Ishikawa (cell line): ENCODE results near the gene FBXL5.

Source experiments
- CEBPB ChIP-seq: IDR thresholded peaks from 2 replicates; pipeline ENCODE4 v1.6.1; 2012
- CREB1 ChIP-seq: IDR thresholded peaks from 2 replicates; pipeline ENCODE4 v1.6.1; 2012; ENCODE audit warnings: low read depth
- EGR1 ChIP-seq: IDR thresholded peaks from 2 replicates; pipeline ENCODE4 v1.6.1; 2012
- EP300 ChIP-seq: IDR thresholded peaks from 2 replicates; pipeline ENCODE4 v1.6.1; 2012; ENCODE audit warnings: borderline replicate concordance
- FOXM1 ChIP-seq: IDR thresholded peaks from 2 replicates; pipeline ENCODE4 v1.6.1; 2012; ENCODE audit warnings: low read depth, borderline replicate concordance
- NFIC ChIP-seq: IDR thresholded peaks from 2 replicates; pipeline ENCODE4 v1.6.1; 2012
- RAD21 ChIP-seq: IDR thresholded peaks from 2 replicates; pipeline ENCODE4 v1.6.1; 2012; ENCODE audit warnings: low read depth
- TAF1 ChIP-seq: IDR thresholded peaks from 2 replicates; pipeline ENCODE4 v1.6.1; 2012; ENCODE audit warnings: low read depth, mild to moderate bottlenecking
- TCF12 ChIP-seq: IDR thresholded peaks from 2 replicates; pipeline ENCODE4 v1.6.1; 2012; ENCODE audit warnings: low read depth
- TEAD4 ChIP-seq: IDR thresholded peaks from 2 replicates; pipeline ENCODE4 v1.6.1; 2012
- YY1 ChIP-seq: IDR thresholded peaks from 2 replicates; pipeline ENCODE4 v1.6.1; 2012; ENCODE audit warnings: low read depth
- ZBTB7A ChIP-seq: IDR thresholded peaks from 2 replicates; pipeline ENCODE4 v1.6.1; 2012; ENCODE audit warnings: low read depth
- TF ChIP-seq, protein P1 (sequence below): IDR thresholded peaks from 2 replicates; pipeline ENCODE4 v1.6.1; 2012
- TF ChIP-seq, protein P2 (sequence below): IDR thresholded peaks from 2 replicates; pipeline ENCODE4 v1.6.1; 2012; ENCODE audit warnings: low read depth, mild to moderate bottlenecking
- TF ChIP-seq, protein P3 (sequence below): IDR thresholded peaks from 2 replicates; pipeline ENCODE4 v1.6.1; 2012

The FBXL5 gene

DNA sequence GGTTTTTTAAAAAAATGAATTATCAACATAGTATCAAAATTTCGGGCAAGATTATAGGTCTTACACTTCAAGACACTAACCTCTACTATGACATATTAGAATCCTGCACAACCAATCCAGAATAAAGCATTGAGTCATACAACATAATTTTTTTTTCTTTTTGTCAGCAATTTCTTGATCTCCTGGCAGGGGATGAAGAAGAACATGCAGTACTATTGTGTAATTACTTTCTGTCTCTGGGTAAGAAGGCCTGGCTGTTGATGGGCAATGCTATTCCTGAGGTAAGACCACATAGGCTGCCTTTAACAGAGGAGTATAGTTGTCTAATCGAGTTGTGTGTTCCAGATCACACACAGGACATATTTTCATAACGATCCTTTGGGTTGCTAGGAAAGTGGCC lies 67.5 kb downstream of the FBXL5 start:
- TF ChIP-seq TCF12 (no peak), TEAD4 (no peak), FOXM1 (no peak), EGR1 (no peak)

DNA sequence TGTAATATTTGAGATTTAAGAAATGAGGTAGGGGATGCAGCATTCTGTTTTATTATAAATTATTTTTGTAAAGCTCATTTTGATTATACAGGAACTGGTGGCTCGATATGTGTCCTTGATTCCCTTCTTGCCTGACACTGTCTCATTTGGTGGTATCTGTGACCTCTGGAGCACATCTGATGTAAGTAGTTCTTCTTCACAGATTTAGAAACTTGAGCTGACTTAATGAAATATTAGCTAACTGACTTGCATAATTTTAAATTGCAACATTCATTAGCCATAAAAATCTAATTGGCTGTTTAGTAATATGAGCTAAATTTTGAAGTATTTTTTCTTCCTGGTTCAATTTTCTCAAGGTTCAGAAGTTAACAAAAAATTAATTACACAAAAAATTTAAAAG lies 69.1 kb downstream of the FBXL5 start:
- TF ChIP-seq RAD21: no peak
- TF ChIP-seq, protein P1, sequence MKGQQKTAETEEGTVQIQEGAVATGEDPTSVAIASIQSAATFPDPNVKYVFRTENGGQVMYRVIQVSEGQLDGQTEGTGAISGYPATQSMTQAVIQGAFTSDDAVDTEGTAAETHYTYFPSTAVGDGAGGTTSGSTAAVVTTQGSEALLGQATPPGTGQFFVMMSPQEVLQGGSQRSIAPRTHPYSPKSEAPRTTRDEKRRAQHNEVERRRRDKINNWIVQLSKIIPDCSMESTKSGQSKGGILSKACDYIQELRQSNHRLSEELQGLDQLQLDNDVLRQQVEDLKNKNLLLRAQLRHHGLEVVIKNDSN: no peak
- TF ChIP-seq, protein P2, sequence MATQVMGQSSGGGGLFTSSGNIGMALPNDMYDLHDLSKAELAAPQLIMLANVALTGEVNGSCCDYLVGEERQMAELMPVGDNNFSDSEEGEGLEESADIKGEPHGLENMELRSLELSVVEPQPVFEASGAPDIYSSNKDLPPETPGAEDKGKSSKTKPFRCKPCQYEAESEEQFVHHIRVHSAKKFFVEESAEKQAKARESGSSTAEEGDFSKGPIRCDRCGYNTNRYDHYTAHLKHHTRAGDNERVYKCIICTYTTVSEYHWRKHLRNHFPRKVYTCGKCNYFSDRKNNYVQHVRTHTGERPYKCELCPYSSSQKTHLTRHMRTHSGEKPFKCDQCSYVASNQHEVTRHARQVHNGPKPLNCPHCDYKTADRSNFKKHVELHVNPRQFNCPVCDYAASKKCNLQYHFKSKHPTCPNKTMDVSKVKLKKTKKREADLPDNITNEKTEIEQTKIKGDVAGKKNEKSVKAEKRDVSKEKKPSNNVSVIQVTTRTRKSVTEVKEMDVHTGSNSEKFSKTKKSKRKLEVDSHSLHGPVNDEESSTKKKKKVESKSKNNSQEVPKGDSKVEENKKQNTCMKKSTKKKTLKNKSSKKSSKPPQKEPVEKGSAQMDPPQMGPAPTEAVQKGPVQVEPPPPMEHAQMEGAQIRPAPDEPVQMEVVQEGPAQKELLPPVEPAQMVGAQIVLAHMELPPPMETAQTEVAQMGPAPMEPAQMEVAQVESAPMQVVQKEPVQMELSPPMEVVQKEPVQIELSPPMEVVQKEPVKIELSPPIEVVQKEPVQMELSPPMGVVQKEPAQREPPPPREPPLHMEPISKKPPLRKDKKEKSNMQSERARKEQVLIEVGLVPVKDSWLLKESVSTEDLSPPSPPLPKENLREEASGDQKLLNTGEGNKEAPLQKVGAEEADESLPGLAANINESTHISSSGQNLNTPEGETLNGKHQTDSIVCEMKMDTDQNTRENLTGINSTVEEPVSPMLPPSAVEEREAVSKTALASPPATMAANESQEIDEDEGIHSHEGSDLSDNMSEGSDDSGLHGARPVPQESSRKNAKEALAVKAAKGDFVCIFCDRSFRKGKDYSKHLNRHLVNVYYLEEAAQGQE: no peak
- no peak for TF ChIP-seq CREB1
- no peak for TF ChIP-seq TAF1
- no peak for TF ChIP-seq ZBTB7A
- TF ChIP-seq CEBPB: no peak
- TF ChIP-seq NFIC: no peak
- no peak for TF ChIP-seq EGR1
- no peak for TF ChIP-seq YY1
- TF ChIP-seq EP300: no peak
- TF ChIP-seq TEAD4: no peak
- TF ChIP-seq TCF12: no peak
- no peak for TF ChIP-seq FOXM1
- TF ChIP-seq, protein P3, sequence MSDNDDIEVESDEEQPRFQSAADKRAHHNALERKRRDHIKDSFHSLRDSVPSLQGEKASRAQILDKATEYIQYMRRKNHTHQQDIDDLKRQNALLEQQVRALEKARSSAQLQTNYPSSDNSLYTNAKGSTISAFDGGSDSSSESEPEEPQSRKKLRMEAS: no peak

DNA sequence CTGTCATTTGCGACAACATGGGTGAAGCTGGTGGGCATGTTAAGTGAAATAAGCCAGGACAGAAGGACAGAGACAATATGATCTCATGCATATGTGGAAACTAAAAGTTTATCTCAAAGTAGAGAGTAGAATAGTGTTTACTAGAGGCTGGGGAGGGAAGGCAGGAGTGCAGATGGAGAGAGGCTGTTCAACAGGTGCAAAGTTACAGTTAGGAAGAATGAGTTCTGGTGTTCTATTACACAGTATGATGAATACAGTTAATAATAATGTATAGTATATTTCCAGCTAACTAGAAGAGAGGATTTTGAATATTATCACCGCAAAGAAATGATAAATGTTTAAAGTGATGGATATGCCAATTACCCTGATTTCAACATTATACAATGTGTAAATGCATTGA lies 69.8 kb downstream of the FBXL5 start:
- TF ChIP-seq, protein P2: no peak
- TF ChIP-seq CREB1 (no peak), TAF1 (no peak), RAD21 (no peak), EGR1 (no peak), TEAD4 (no peak), YY1 (no peak)

DNA sequence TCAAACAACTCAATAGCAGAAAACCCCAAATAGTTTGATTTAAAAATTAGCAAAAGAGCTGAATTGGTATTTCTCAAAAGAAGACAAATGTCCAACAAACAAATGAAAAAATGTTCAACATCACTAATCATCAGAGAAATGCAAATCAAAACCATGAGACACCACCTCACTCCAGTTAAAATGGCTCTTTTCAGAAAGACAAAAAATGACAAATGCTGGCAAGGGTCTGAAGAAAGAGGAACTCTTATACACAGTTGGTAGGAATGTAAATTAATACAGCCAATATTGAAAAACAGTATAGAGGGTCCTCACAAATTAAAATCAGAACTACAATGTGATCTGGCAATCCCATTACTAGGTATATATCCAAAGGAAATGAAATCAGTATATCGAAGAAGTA lies 70.4 kb downstream of the FBXL5 start:
- TF ChIP-seq YY1 (no peak), EGR1 (no peak), EP300 (no peak), ZBTB7A (no peak), TAF1 (no peak), RAD21 (no peak)
- TF ChIP-seq, protein P2: no peak

DNA sequence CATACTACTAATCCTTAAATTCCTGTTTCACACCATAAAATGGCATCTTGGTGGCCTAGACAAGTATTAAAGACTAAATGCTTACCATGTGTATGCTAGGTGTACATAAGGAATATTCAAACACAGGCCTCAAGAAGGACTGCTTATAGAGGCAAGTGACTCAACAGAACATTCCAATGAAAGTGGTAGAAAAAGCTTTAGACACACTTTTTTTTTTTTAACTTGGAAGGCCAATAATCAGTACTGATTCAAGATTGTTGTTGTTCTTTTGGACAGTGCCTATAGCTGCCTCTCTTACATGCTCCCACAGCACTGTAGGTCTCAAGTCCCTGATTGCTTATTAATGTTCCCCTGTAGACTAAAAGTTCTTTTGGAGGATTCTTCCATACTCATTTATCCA lies 77.6 kb downstream of the FBXL5 start:
- TF ChIP-seq CEBPB (no peak), ZBTB7A (no peak), TAF1 (no peak), YY1 (no peak), EGR1 (no peak), TEAD4 (no peak), FOXM1 (no peak), CREB1 (no peak), NFIC (no peak), EP300 (no peak), TCF12 (no peak), RAD21 (no peak)
- TF ChIP-seq, protein P1: no peak
- TF ChIP-seq, protein P2: no peak
- TF ChIP-seq, protein P3: no peak
